ENCODE results near the gene CELSR1.
A peak's percentile ranks its signal among the peaks of the same experiment; 100 is the strongest.

The CELSR1 gene

DNA sequence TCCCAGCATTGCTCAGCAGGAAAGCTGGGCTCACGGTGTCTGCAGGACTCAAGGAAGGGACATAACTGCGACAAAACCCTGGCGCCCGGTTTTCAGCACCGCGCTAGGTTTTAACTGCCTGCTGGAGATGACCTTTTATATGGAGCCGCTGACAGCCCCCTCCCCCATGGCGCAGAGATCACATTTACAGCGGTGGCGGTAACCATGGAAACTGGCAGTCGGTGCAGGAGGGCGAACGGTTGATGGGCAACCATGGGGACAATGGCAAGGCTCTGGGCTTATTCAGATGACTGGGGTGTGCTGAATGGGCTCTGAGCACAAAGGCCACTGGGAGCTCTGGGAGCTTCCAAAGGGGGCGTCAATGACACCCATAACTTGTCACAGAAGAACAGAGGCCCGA lies 37.2 kb downstream of the CELSR1 start:
- Mint-ChIP-seq H3K9me3 (no peaks in the 10 kb centered on the region), H3K36me3 (ENCODE audit: insufficient read depth) (no peaks in the 10 kb centered on the region), H3K27me3 (peaks cover 45 to 47% of the 10 kb centered on the region in 2 donors), H3K4me3 (no peak overlapping the region), H3K4me1 (ENCODE audit: low read depth in 2 of 2) (peaks cover 4 to 5% of the 10 kb centered on the region in 2 donors), H3K27ac (peak overlapping the region in 1 of 2 donors; percentile 15)
- DNase-seq (no peak), ATAC-seq (replicated peaks) (no peak)

- Mint-ChIP-seq H3K4me1 (ENCODE audit: low read depth in 2 of 2) (peaks cover 4 to 5% of the 10 kb centered on the region in 2 donors), H3K27me3 (peaks cover 45 to 47% of the 10 kb centered on the region in 2 donors), H3K4me3 (no peak overlapping the region), H3K9me3 (no peaks in the 10 kb centered on the region), H3K36me3 (ENCODE audit: insufficient read depth) (no peaks in the 10 kb centered on the region), H3K27ac (peak overlapping the region in 1 of 2 donors; percentile 15)
- ATAC-seq (replicated peaks): no peak
- DNase-seq: no peak
Observed at GRCh38 chr22:46499805-46500189, 37.6 kb downstream of the CELSR1 start.

DNA sequence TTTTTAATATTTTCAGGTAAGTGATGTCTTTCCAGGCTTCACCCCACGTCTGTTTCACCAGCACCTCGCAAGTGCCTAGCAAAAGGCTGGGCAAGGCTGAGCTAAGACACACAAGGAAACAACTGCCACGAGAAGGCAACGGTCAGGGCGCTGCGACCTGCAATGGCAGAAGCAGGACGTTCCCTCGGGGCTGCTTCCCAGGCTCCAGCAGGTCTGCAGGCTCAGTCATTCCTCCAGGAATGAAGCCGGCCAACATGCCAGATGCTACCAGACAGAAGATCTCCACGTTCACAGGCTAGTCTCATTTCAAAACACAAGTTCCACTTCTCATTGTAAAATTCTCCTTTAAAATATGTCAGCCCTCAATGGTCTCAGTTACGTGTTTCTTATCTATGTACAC lies 45.5 kb downstream of the CELSR1 start:
- Mint-ChIP-seq H3K9me3 (no peaks in the 10 kb centered on the region), H3K36me3 (ENCODE audit: insufficient read depth) (no peaks in the 10 kb centered on the region), H3K4me3 (no peak overlapping the region), H3K27me3 (peaks cover 6 to 29% of the 10 kb centered on the region in 2 donors), H3K27ac (peak overlapping the region in 1 of 2 donors; percentile 54), H3K4me1 (ENCODE audit: low read depth in 2 of 2) (peaks cover 0 to 3% of the 10 kb centered on the region in 2 donors)
- no peak for ATAC-seq (replicated peaks)
- no peak for DNase-seq

DNA sequence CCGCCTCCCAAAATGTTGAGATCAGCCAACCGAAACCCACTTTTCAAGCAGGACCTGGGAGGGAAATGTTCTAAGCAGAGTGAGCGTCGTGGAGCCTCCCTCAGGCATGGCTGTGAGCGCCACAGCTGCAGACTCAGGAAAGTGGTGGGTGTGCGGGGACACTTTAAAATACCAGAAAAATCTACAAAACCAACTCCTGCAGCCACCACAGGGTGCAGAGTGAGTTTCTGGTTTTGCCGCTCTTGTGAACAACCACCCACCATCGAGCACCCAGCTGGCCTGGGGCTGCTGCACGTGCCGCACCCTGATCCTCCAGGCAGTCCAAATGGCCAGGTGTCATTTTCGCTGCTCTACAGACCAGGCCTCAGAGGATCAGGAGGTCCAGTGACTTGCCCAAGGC lies 46.9 kb downstream of the CELSR1 start:
- no peak for DNase-seq
- H3K36me3 Mint-ChIP-seq (ENCODE audit: insufficient read depth): no peaks in the 10 kb centered on the region
- no peak for ATAC-seq (replicated peaks)
- H3K27me3 Mint-ChIP-seq: peaks cover 6 to 29% of the 10 kb centered on the region in 2 donors
- H3K27ac Mint-ChIP-seq: no peak overlapping the region
- no peaks in the 10 kb centered on the region for H3K9me3 Mint-ChIP-seq
- H3K4me1 Mint-ChIP-seq (ENCODE audit: low read depth in 2 of 2): peaks cover 0 to 3% of the 10 kb centered on the region in 2 donors
- H3K4me3 Mint-ChIP-seq: no peak overlapping the region

GRCh38 chr22:46486996-46487717 lies 50.3 kb downstream of the CELSR1 start:
- peaks cover 5 to 13% of the 10 kb centered on the region in 2 donors for H3K4me1 Mint-ChIP-seq (ENCODE audit: low read depth in 2 of 2)
- no peak overlapping the region for H3K27ac Mint-ChIP-seq
- no peaks in the 10 kb centered on the region for H3K36me3 Mint-ChIP-seq (ENCODE audit: insufficient read depth)
- H3K9me3 Mint-ChIP-seq: no peaks in the 10 kb centered on the region
- DNase-seq (no peak), ATAC-seq (replicated peaks) (no peak)
- peaks cover 12 to 38% of the 10 kb centered on the region in 2 donors for H3K27me3 Mint-ChIP-seq
- H3K4me3 Mint-ChIP-seq: no peak overlapping the region

DNA sequence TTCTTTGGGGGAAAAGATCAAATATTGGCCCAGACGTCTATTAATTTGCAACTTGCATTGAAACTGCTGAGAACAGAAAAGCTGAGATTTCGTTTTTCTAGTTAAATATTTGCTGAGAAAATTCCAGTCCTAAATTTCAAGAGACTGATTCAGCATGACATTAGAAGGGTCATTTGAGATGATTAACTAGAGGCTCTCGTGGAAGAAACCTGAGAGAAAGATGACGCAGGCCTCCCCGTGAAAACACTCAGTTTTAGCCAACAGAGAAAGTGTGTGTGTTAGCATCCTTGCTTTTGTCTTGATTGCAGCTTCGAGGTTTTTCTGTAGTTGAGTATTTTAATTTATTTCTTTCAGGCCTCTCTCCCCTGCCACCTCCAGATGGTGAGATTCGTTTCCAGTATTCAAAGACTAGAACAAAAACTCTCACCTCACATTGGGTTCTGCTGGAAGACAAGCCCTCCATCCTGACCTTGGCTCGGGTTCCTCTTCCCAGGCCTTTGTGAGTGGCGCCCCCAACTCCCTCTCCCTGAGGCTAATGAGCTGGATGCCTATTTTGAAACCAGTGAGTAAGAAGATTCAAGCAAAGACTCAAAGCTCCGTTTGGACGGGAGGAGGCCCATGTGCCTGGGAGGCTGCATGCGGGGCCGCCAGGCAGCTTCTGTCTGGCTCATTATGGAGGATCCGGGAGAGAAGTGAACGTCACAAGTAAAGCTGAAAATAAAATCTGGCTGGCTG lies 52.4 kb downstream of the CELSR1 start:
- Mint-ChIP-seq H3K36me3 (ENCODE audit: insufficient read depth) (no peaks in the 10 kb centered on the region), H3K4me1 (ENCODE audit: low read depth in 2 of 2) (peaks cover 5 to 22% of the 10 kb centered on the region in 2 donors), H3K9me3 (no peaks in the 10 kb centered on the region), H3K27ac (no peak overlapping the region), H3K27me3 (peaks cover 16 to 35% of the 10 kb centered on the region in 2 donors), H3K4me3 (no peak overlapping the region)
- no peak for ATAC-seq (replicated peaks)
- DNase-seq: no peak

DNA sequence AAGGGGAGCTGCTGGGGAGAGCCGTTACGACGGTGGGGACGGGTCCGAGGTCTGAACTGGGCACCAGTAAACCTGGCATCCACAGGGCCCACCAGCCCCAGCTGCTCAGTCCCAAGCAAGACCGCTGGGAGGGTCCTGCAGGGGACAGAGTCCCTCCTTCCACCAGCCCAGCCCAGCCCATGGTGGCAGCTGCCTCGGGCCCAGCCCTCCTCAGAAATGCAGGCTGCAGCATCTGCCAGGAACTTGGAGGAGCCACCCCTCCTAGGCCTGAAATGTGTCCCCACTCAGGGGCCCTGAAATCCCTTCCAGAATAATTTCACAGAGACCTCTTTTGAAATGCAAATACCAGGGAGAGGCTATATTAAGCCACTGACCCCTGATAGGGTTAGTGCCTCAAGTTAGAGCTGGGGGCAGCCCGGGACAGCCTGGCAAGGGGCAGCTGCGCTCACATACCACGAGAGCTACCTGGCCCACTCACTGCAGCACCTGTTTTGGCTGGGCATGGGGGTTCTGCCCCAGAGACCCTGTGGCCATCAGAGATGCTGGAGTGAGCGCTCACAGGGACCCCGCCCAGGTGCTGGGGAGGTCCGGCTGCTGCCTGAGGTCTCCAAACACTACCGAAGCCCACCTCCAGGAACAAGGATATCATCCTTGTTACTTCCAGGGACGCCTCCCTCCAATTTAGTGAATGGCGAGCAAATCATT lies 53.1 kb downstream of the CELSR1 start:
- Mint-ChIP-seq H3K4me1 (ENCODE audit: low read depth in 2 of 2) (peaks cover 5 to 22% of the 10 kb centered on the region in 2 donors), H3K4me3 (no peak overlapping the region), H3K27me3 (peaks cover 20 to 39% of the 10 kb centered on the region in 2 donors), H3K9me3 (no peaks in the 10 kb centered on the region), H3K27ac (no peak overlapping the region), H3K36me3 (ENCODE audit: insufficient read depth) (no peaks in the 10 kb centered on the region)
- DNase-seq (no peak), ATAC-seq (replicated peaks) (no peak)

GRCh38 chr22:46483353-46483752 lies 54.1 kb downstream of the CELSR1 start:
- H3K27me3 Mint-ChIP-seq: peaks cover 26 to 47% of the 10 kb centered on the region in 2 donors
- H3K9me3 Mint-ChIP-seq: no peaks in the 10 kb centered on the region
- ATAC-seq (replicated peaks): no peak
- DNase-seq: no peak
- no peak overlapping the region for H3K4me3 Mint-ChIP-seq
- peaks cover 5 to 22% of the 10 kb centered on the region in 2 donors for H3K4me1 Mint-ChIP-seq (ENCODE audit: low read depth in 2 of 2)
- no peak overlapping the region for H3K27ac Mint-ChIP-seq
- no peaks in the 10 kb centered on the region for H3K36me3 Mint-ChIP-seq (ENCODE audit: insufficient read depth)

DNA sequence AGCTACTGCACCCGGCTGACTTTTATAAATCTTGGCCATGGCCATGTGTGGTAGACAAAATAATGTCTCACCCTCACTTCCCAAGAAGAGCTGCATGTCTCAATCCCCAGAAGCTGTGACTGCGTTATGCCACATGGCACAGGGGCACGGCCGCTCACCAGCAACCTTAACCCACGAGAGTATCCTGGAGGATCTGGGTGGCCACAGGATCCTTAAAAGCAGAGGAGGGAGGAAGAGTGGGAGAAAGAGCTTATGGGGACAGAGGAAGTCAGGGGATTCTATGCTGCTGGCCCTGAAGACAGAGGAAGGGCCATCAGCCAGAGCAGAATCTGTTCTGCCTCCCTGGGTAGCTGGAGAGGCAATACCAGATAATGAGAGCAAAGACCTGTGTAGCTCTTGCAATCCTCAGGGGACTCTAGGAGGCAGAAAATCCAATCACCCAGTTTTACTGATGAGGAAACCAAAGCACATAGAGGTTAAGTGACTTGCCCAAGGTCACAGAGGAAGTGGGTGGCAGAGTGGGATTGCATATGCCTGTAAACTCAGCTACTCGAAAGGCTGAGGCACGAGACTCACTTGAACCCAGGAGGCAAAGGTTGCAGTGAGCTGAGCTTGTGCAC lies 55.3 kb downstream of the CELSR1 start:
- H3K27ac Mint-ChIP-seq: no peak overlapping the region
- peaks cover 5 to 19% of the 10 kb centered on the region in 2 donors for H3K4me1 Mint-ChIP-seq (ENCODE audit: low read depth in 2 of 2)
- no peak overlapping the region for H3K4me3 Mint-ChIP-seq
- H3K36me3 Mint-ChIP-seq (ENCODE audit: insufficient read depth): no peaks in the 10 kb centered on the region
- no peak for ATAC-seq (replicated peaks)
- peaks cover 26 to 53% of the 10 kb centered on the region in 2 donors for H3K27me3 Mint-ChIP-seq
- H3K9me3 Mint-ChIP-seq: no peaks in the 10 kb centered on the region
- DNase-seq: no peak

- DNase-seq: no peak
- Mint-ChIP-seq H3K9me3 (no peaks in the 10 kb centered on the region), H3K4me1 (ENCODE audit: low read depth in 2 of 2) (peaks cover 5 to 19% of the 10 kb centered on the region in 2 donors), H3K27ac (no peak overlapping the region), H3K4me3 (no peak overlapping the region), H3K27me3 (peaks cover 26 to 60% of the 10 kb centered on the region in 2 donors), H3K36me3 (ENCODE audit: insufficient read depth) (no peaks in the 10 kb centered on the region)
- ATAC-seq (replicated peaks): no peak
Observed at GRCh38 chr22:46481386-46481785, 56.0 kb downstream of the CELSR1 start.

- Mint-ChIP-seq H3K27ac (no peak overlapping the region), H3K9me3 (no peaks in the 10 kb centered on the region), H3K36me3 (ENCODE audit: insufficient read depth) (no peaks in the 10 kb centered on the region), H3K4me1 (ENCODE audit: low read depth in 2 of 2) (peaks cover 5 to 19% of the 10 kb centered on the region in 2 donors), H3K27me3 (peaks cover 32 to 68% of the 10 kb centered on the region in 2 donors), H3K4me3 (no peak overlapping the region)
- no peak for DNase-seq
- no peak for ATAC-seq (replicated peaks)
Observed at GRCh38 chr22:46480396-46480795, 57.0 kb downstream of the CELSR1 start.

- no peak for ATAC-seq (replicated peaks)
- H3K27me3 Mint-ChIP-seq: peaks cover 32 to 69% of the 10 kb centered on the region in 2 donors
- no peak for DNase-seq
- no peaks in the 10 kb centered on the region for H3K36me3 Mint-ChIP-seq (ENCODE audit: insufficient read depth)
- H3K9me3 Mint-ChIP-seq: no peaks in the 10 kb centered on the region
- no peak overlapping the region for H3K4me3 Mint-ChIP-seq
- H3K4me1 Mint-ChIP-seq (ENCODE audit: low read depth in 2 of 2): peaks cover 9 to 19% of the 10 kb centered on the region in 2 donors
- no peak overlapping the region for H3K27ac Mint-ChIP-seq
Observed at GRCh38 chr22:46479046-46479445, 58.4 kb downstream of the CELSR1 start.

- H3K36me3 Mint-ChIP-seq (ENCODE audit: insufficient read depth): no peaks in the 10 kb centered on the region
- no peak for ATAC-seq (replicated peaks)
- no peak overlapping the region for H3K4me3 Mint-ChIP-seq
- peaks cover 9 to 16% of the 10 kb centered on the region in 2 donors for H3K4me1 Mint-ChIP-seq (ENCODE audit: low read depth in 2 of 2)
- no peak for DNase-seq
- H3K27me3 Mint-ChIP-seq: peaks cover 36 to 72% of the 10 kb centered on the region in 2 donors
- no peak overlapping the region for H3K27ac Mint-ChIP-seq
- H3K9me3 Mint-ChIP-seq: no peaks in the 10 kb centered on the region
Observed at GRCh38 chr22:46478083-46478551, 59.3 kb downstream of the CELSR1 start.
